8988T (cell line): ENCODE data around the gene FBXO28.
A peak's percentile ranks its signal among the peaks of the same experiment; 100 is the strongest.

Source experiments
- DNase-seq: peaks from one replicate; pipeline ENCODE4 v3.0.0; 2011

Gene FBXO28

GRCh38 chr1:224159541-224159940, 45.6 kb downstream of the FBXO28 start:
- DNase-seq, result no peak

- no peak for DNase-seq
Measured at GRCh38 chr1:224160171-224160682, 46.3 kb downstream of the FBXO28 start.

- no peak for DNase-seq
Measured at GRCh38 chr1:224162768-224163167, 48.9 kb downstream of the FBXO28 start.

- no peak for DNase-seq
Measured at GRCh38 chr1:224163311-224163710, 49.4 kb downstream of the FBXO28 start.

- no peak for DNase-seq
Measured at GRCh38 chr1:224168859-224169380, 55.0 kb downstream of the FBXO28 start.

- DNase-seq, result no peak
Measured at GRCh38 chr1:224169718-224170270, 55.9 kb downstream of the FBXO28 start.

- DNase-seq, result no peak
Measured at GRCh38 chr1:224170343-224170742, 56.4 kb downstream of the FBXO28 start.

GRCh38 chr1:224170748-224171478, 57.0 kb downstream of the FBXO28 start:
- no peak for DNase-seq

GRCh38 chr1:224172229-224172628, 58.3 kb downstream of the FBXO28 start:
- DNase-seq, result no peak

GRCh38 chr1:224173523-224173922, 59.6 kb downstream of the FBXO28 start:
- no peak for DNase-seq

- DNase-seq, result no peak
Measured at GRCh38 chr1:224175617-224176016, 61.7 kb downstream of the FBXO28 start.

GRCh38 chr1:224177356-224177999, 63.6 kb downstream of the FBXO28 start:
- no peak for DNase-seq

GRCh38 chr1:224178894-224179293, 65.0 kb downstream of the FBXO28 start:
- no peak for DNase-seq

GRCh38 chr1:224180783-224181452, 67.0 kb downstream of the FBXO28 start:
- DNase-seq, result no peak

- DNase-seq, result no peak
Measured at GRCh38 chr1:224181453-224181810, 67.5 kb downstream of the FBXO28 start.

GRCh38 chr1:224182057-224182865, 68.3 kb downstream of the FBXO28 start:
- DNase-seq, result no peak

GRCh38 chr1:224182866-224183590, 69.1 kb downstream of the FBXO28 start, which contains the start of gene DEGS1:
Gene DEGS1 (plus strand): TSS chr1:224183240. CDS start chr1:224183337, 97 bp downstream.
- peak; percentile 95 for DNase-seq

GRCh38 chr1:224183591-224184312, 69.8 kb downstream of the FBXO28 start:
- peak; percentile 48 for DNase-seq

GRCh38 chr1:224185208-224185607, 71.3 kb downstream of the FBXO28 start:
- no peak for DNase-seq

GRCh38 chr1:224188286-224188685, 74.4 kb downstream of the FBXO28 start:
- no peak for DNase-seq

GRCh38 chr1:224189561-224189960, 75.7 kb downstream of the FBXO28 start:
- no peak for DNase-seq
